T-cell (primary cell): ENCODE data around the gene PRR5. TPM values are rescaled to one million over a fixed set of nuclear protein-coding genes. Genes with fewer than 3 reads are reported as not detected.
A peak's percentile ranks its signal among the peaks of the same experiment; 100 is the strongest.

Source experiments
- ATAC-seq, 4 experiments: fragments of 200-7000 bp in 3 of 4; fragments of 150-1000 bp in 1 of 4; cut with Tn5 transposase; replicated peaks in 1 of 4; 1 replicate in 3 of 4; 2 replicates in 1 of 4; pipeline ENCODE4 v1.10.0; 2021; ENCODE audit warnings: moderate library complexity in 3 of 4, mild to moderate bottlenecking in 2 of 4, moderate number of reproducible peaks in 1 of 4
- CTCF ChIA-PET, 2 donors: fragments of 300-600 bp; sonication (Branson Sonifier 250); formaldehyde crosslinking; loops; one replicate each; lab custom pipeline; 2022; ENCODE audit warnings: antibody characterized with exemption in 2 of 2; lab: Charles Lee
- POLR2A ChIA-PET, 2 donors: fragments of 300-600 bp; sonication (Branson Sonifier 250); formaldehyde crosslinking; loops; one replicate each; lab custom pipeline; 2022; ENCODE audit warnings: antibody characterized with exemption in 2 of 2; lab: Charles Lee
- DNase-seq, 35 experiments: peaks; one replicate each; pipeline versions ENCODE4 v3.0.0 to v3.0.0-alpha.2; 2013 to 2023
- H3K27ac ChIP-seq: one replicate; pipeline ENCODE4 v1.5.1; 2013; ENCODE audit warnings: low read length
- H3K27me3 ChIP-seq, 2 experiments: replicated peaks in 1 of 2; 1 replicate in 1 of 2; 2 replicates in 1 of 2; pipeline versions ENCODE4 v1.6.1 to v1.7.0; 2013; ENCODE audit warnings: low read length in 1 of 2, mixed read lengths in 1 of 2; ENCODE audit not compliant: control insufficient read depth in 2 of 2, insufficient read depth in 2 of 2; ENCODE audit errors: extremely low read depth in 1 of 2
- H3K36me3 ChIP-seq, 2 donors: 1 replicate in 1 of 2; 2 replicates in 1 of 2; pipeline versions ENCODE4 v1.6.1 to v1.7.0; 2013; ENCODE audit warnings: low read length in 1 of 2; ENCODE audit not compliant: control insufficient read depth in 2 of 2, insufficient read depth in 1 of 2; ENCODE audit errors: extremely low read depth in 1 of 2
- H3K4me1 ChIP-seq, 2 experiments: 1 replicate in 1 of 2; 2 replicates in 1 of 2; pipeline versions ENCODE4 v1.6.1 to v1.7.0; 2013; ENCODE audit warnings: low read length in 2 of 2, mixed read lengths in 1 of 2; ENCODE audit not compliant: insufficient read depth in 2 of 2, control insufficient read depth in 1 of 2; ENCODE audit errors: extremely low read depth in 1 of 2
- H3K4me3 ChIP-seq, 2 donors: 1 replicate in 1 of 2; 2 replicates in 1 of 2; pipeline versions ENCODE4 v1.5.1 to v1.7.0; 2013; ENCODE audit warnings: mild to moderate bottlenecking in 2 of 2, low read length in 1 of 2, moderate library complexity in 1 of 2; ENCODE audit not compliant: control insufficient read depth in 1 of 2; ENCODE audit errors: extremely low read depth in 1 of 2
- H3K9me3 ChIP-seq: 2 replicates; pipeline ENCODE4 v1.7.0; 2013
- H3K27ac Mint-ChIP-seq, 2 donors: one replicate each; pipeline ENCODE4 v1.8.0; 2020 to 2021; ENCODE audit warnings: mild to moderate bottlenecking in 2 of 2, mixed read lengths in 2 of 2
- H3K27me3 Mint-ChIP-seq, 2 donors: one replicate each; pipeline ENCODE4 v1.8.0; 2021 to 2022; ENCODE audit warnings: mixed read lengths in 2 of 2
- H3K36me3 Mint-ChIP-seq: one replicate; pipeline ENCODE4 v1.8.0; 2021; ENCODE audit warnings: mixed read lengths
- H3K4me1 Mint-ChIP-seq, 3 donors: one replicate each; pipeline ENCODE4 v1.8.0; 2020 to 2022; ENCODE audit warnings: mixed read lengths in 3 of 3, mild to moderate bottlenecking in 1 of 3
- H3K4me3 Mint-ChIP-seq, 3 donors: one replicate each; pipeline ENCODE4 v1.8.0; 2020 to 2022; ENCODE audit warnings: mild to moderate bottlenecking in 3 of 3, mixed read lengths in 3 of 3, moderate library complexity in 3 of 3
- H3K9me3 Mint-ChIP-seq, 3 donors: one replicate each; pipeline ENCODE4 v1.8.0; 2020 to 2022; ENCODE audit warnings: mixed read lengths in 3 of 3
- WGBS: methylation state at CpG from one replicate; pipeline ENCODE4 v1.1.5; 2013; ENCODE audit warnings: missing lambda C conversion rate; ENCODE audit not compliant: insufficient coverage; 5-methylcytosine and 5-hydroxymethylcytosine counted together
- total RNA-seq, 35 experiments: library from RNA in 6 of 35; stranded (reverse) in 6 of 35; fragments of 120-200 nt in 1 of 35; gene quantifications; one replicate each; pipeline versions ENCODE4 v1.2.1 to v1.2.4 and lab custom pipeline; 2013 to 2026

Gene PRR5
- total RNA-seq, 5 donors from 2014 or later (not counting 1 experiment from before 2014, with no cell fraction given) = 37.0 to 64.0 (median 58.7) TPM

GRCh38 chr22:44731357-44731970, 29.5 kb downstream of the PRR5 start:
- Mint-ChIP-seq H3K9me3 (no peaks in the 10 kb centered on the region), H3K36me3 (peaks cover 8% of the 10 kb centered on the region), H3K27me3 (no peaks in the 10 kb centered on the region), H3K4me1 (peaks cover 6 to 8% (median 7%) of the 10 kb centered on the region in 3 donors), H3K4me3 (no peak overlapping the region), H3K27ac (no peak overlapping the region)
- DNase-seq (no peak), ATAC-seq (no peak)
- Histone ChIP-seq H3K36me3 (peaks cover 0 to 35% of the 10 kb centered on the region in 2 donors), H3K27ac (no peak overlapping the region), H3K4me1 (peaks cover 0 to 39% of the 10 kb centered on the region in 2 experiments), H3K4me3 (no peak overlapping the region), H3K27me3 (no peaks in the 10 kb centered on the region), H3K9me3 (no peaks in the 10 kb centered on the region)
- WGBS = 90% methylated on average over 6 of the region's 7 CpGs
- CTCF ChIA-PET = no interaction called here
- POLR2A ChIA-PET = no interaction called here

DNA sequence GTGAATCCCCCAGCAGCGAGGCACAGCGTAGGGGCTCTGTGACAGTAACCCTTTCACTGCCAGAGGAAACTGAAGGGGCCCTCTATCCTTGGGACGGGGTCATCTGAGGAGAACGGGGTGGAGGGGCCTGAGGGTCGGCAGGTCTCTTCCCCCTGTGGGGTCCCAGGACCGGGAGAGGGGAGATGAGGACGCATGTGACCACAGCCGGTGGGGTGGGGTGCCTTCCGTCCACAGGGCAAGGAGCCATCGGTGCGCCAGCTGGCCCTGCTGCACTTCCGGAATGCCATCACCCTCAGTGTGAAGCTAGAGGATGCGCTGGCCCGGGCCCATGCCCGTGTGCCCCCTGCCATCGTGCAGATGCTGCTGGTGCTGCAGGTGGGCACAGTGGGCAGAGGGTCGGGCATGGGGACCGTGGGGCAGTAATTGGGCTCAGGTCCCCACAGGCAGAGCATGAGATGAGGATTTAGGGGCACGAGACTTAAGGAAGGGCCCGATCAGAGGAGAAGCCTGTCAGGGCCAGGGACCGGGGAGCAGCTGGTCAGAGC, 30.1 kb downstream of the PRR5 start:
- 94% methylated on average over 21 of the region's 21 CpGs for WGBS
- POLR2A ChIA-PET = no interaction called here

DNA sequence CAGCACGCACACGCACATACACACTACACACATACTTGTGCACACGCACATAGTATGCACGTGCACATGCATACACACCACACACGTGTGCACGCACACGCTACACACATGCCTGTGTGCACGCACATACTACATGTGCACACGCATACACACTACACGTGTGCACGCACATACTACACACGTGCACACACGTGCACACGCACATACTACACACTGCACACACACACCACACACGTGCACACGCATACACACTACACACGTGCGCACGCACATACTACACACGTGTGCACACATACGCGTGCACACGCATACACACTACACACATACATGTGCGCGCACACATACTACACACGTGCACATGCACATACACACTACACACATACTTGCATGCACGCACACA, 30.7 kb downstream of the PRR5 start:
- no peak for DNase-seq
- H3K36me3 Mint-ChIP-seq = peaks cover 8% of the 10 kb centered on the region
- 93% methylated on average over 25 of the region's 27 CpGs for whole genome bisulfite sequencing
- no peak for ATAC-seq
- Histone ChIP-seq H3K27ac (no peak overlapping the region), H3K4me3 (no peak overlapping the region), H3K4me1 (peaks cover 0 to 35% of the 10 kb centered on the region in 2 experiments), H3K27me3 (no peaks in the 10 kb centered on the region), H3K36me3 (peaks cover 0 to 26% of the 10 kb centered on the region in 2 donors), H3K9me3 (no peaks in the 10 kb centered on the region)
- POLR2A ChIA-PET = interaction anchor here in 1 of 2 donors (0.6 kb wide), 1 partner anchor 118 kb away, joined by 3 read pairs; no protein-coding TSS in a partner anchor
- peaks cover 6 to 8% (median 7%) of the 10 kb centered on the region in 3 donors for H3K4me1 Mint-ChIP-seq
- no peaks in the 10 kb centered on the region for H3K27me3 Mint-ChIP-seq
- H3K9me3 Mint-ChIP-seq = no peaks in the 10 kb centered on the region
- H3K4me3 Mint-ChIP-seq = no peak overlapping the region
- H3K27ac Mint-ChIP-seq = no peak overlapping the region
- CTCF ChIA-PET = no interaction called here

More for the DNA sequence above, 30.1 kb downstream of the PRR5 start:
- no peak overlapping the region for H3K27ac ChIP-seq
- CTCF ChIA-PET = no interaction called here
- Mint-ChIP-seq H3K4me1 (peaks cover 6 to 8% (median 7%) of the 10 kb centered on the region in 3 donors), H3K9me3 (no peaks in the 10 kb centered on the region), H3K36me3 (peaks cover 8% of the 10 kb centered on the region), H3K4me3 (no peak overlapping the region), H3K27me3 (no peaks in the 10 kb centered on the region), H3K27ac (peak overlapping the region in 1 of 2 donors; percentile 48)
- H3K36me3 ChIP-seq = peaks cover 0 to 32% of the 10 kb centered on the region in 2 donors
- H3K4me3 ChIP-seq = no peak overlapping the region
- H3K27me3 ChIP-seq = no peaks in the 10 kb centered on the region
- DNase-seq = no peak
- no peaks in the 10 kb centered on the region for H3K9me3 ChIP-seq
- peaks cover 0 to 40% of the 10 kb centered on the region in 2 experiments for H3K4me1 ChIP-seq
- no peak for ATAC-seq

- H3K4me1 Mint-ChIP-seq = peaks cover 6 to 8% (median 7%) of the 10 kb centered on the region in 3 donors
- WGBS = 95% methylated on average over 10 of the region's 14 CpGs
These were observed 31.6 kb downstream of the PRR5 start for GRCh38 chr22:44733426-44734106.

GRCh38 chr22:44734278-44734677, 32.3 kb downstream of the PRR5 start:
- Mint-ChIP-seq H3K27ac (peak overlapping the region in 1 of 2 donors; percentile 16), H3K4me3 (no peak overlapping the region), H3K36me3 (peaks cover 8% of the 10 kb centered on the region), H3K27me3 (no peaks in the 10 kb centered on the region), H3K9me3 (no peaks in the 10 kb centered on the region), H3K4me1 (peaks cover 5 to 6% (median 6%) of the 10 kb centered on the region in 3 donors)
- Histone ChIP-seq H3K27me3 (peaks cover 0 to 2% of the 10 kb centered on the region in 2 experiments), H3K4me3 (no peak overlapping the region), H3K27ac (no peak overlapping the region), H3K4me1 (peaks cover 0 to 18% of the 10 kb centered on the region in 2 experiments), H3K9me3 (no peaks in the 10 kb centered on the region), H3K36me3 (peaks cover 0 to 21% of the 10 kb centered on the region in 2 donors)
- ChIA-PET POLR2A (no interaction called here), CTCF (no interaction called here)
- DNase-seq (no peak), ATAC-seq (no peak)
- WGBS = 86% methylated on average over 8 of the region's 8 CpGs

More at GRCh38 chr22:44733426-44734106, 31.6 kb downstream of the PRR5 start:
- no peaks in the 10 kb centered on the region for H3K27me3 ChIP-seq
- POLR2A ChIA-PET = interaction anchor here in 1 of 2 donors (0.6 kb wide), 1 partner anchor 119 kb away, joined by 3 read pairs; no protein-coding TSS in a partner anchor
- CTCF ChIA-PET = no interaction called here
- H3K4me3 Mint-ChIP-seq = no peak overlapping the region
- ATAC-seq (no peak), DNase-seq (no peak)
- no peak overlapping the region for H3K27ac ChIP-seq
- no peaks in the 10 kb centered on the region for H3K27me3 Mint-ChIP-seq
- H3K9me3 ChIP-seq = no peaks in the 10 kb centered on the region
- no peak overlapping the region for H3K27ac Mint-ChIP-seq
- H3K36me3 Mint-ChIP-seq = peaks cover 8% of the 10 kb centered on the region
- H3K36me3 ChIP-seq = peaks cover 0 to 21% of the 10 kb centered on the region in 2 donors
- H3K4me1 ChIP-seq = peaks cover 0 to 25% of the 10 kb centered on the region in 2 experiments
- H3K4me3 ChIP-seq = no peak overlapping the region
- H3K9me3 Mint-ChIP-seq = no peaks in the 10 kb centered on the region

- Histone ChIP-seq H3K9me3 (no peaks in the 10 kb centered on the region), H3K4me3 (no peak overlapping the region), H3K4me1 (peaks cover 0 to 12% of the 10 kb centered on the region in 2 experiments), H3K27me3 (peaks cover 0 to 2% of the 10 kb centered on the region in 2 experiments), H3K27ac (no peak overlapping the region), H3K36me3 (peaks cover 0 to 17% of the 10 kb centered on the region in 2 donors)
- DNase-seq = no peak
- ChIA-PET POLR2A (interaction anchor here in 1 of 2 donors (0.6 kb wide), 1 partner anchor 26 kb away, joined by 3 read pairs; no protein-coding TSS in a partner anchor), CTCF (interaction anchor here (0.5 to 2.2 kb wide), 4 partner anchors 37 to 273 kb away, joined by 3 to 9 read pairs (median 3); no protein-coding TSS in a partner anchor)
- Mint-ChIP-seq H3K36me3 (peaks cover 8% of the 10 kb centered on the region), H3K27me3 (no peaks in the 10 kb centered on the region), H3K9me3 (no peaks in the 10 kb centered on the region), H3K4me3 (no peak overlapping the region), H3K4me1 (peaks cover 3 to 6% (median 3%) of the 10 kb centered on the region in 3 donors), H3K27ac (no peak overlapping the region)
- ATAC-seq = no peak
- 83% methylated on average over 16 of the region's 23 CpGs for WGBS
These were observed 33.0 kb downstream of the PRR5 start for GRCh38 chr22:44734801-44735517.
